GM23338 (cell line): ENCODE results near the gene RIC8A.

ENCODE experiments used
- CREB1 ChIP-seq: fragments of 250-450 bp; sonication (Bioruptor Pico); IDR thresholded peaks from 2 replicates; pipeline ENCODE4 v1.5.0; 2020; ENCODE audit warnings: low read depth, mild to moderate bottlenecking, moderate library complexity
- ETS1 ChIP-seq: IDR thresholded peaks from 2 replicates; pipeline ENCODE4 v1.6.1; 2016; ENCODE audit warnings: antibody characterized with exemption
- EZH2 ChIP-seq: fragments of 200-600 bp; sonication (generic); IDR thresholded peaks from one replicate; pipeline ENCODE4 v1.8.0; 2017; ENCODE audit warnings: antibody characterized with exemption, mild to moderate bottlenecking, low read depth; ENCODE audit not compliant: unreplicated experiment
- EZH2phosphoT487 ChIP-seq: fragments of 200-600 bp; sonication (generic); IDR thresholded peaks from one replicate; pipeline ENCODE4 v1.8.1; 2018; ENCODE audit warnings: antibody characterized with exemption; ENCODE audit not compliant: unreplicated experiment
- JUNB ChIP-seq: IDR thresholded peaks from one replicate; pipeline ENCODE4 v1.6.1; 2016; ENCODE audit warnings: antibody characterized with exemption; ENCODE audit not compliant: unreplicated experiment
- NANOG ChIP-seq: IDR thresholded peaks from 2 replicates; pipeline ENCODE4 v1.6.1; 2016; ENCODE audit warnings: antibody characterized with exemption, borderline replicate concordance
- POLR2AphosphoS5 ChIP-seq: IDR thresholded peaks from 2 replicates; pipeline ENCODE4 v1.6.1; 2016; ENCODE audit warnings: antibody characterized with exemption, low read depth
- REST ChIP-seq: IDR thresholded peaks from one replicate; pipeline ENCODE4 v1.6.1; 2018; ENCODE audit warnings: antibody characterized with exemption; ENCODE audit not compliant: unreplicated experiment
- STAT1 ChIP-seq: IDR thresholded peaks from one replicate; pipeline ENCODE4 v1.6.1; 2016; ENCODE audit warnings: antibody characterized with exemption; ENCODE audit not compliant: unreplicated experiment
- ZNF114 ChIP-seq: fragments of 250-450 bp; sonication (Bioruptor Pico); IDR thresholded peaks from 2 replicates; pipeline ENCODE4 v1.5.0; 2020; ENCODE audit warnings: mild to moderate bottlenecking, moderate library complexity
- TF ChIP-seq, protein P1 (sequence below), 2 experiments: fragments of 200-600 bp in 1 of 2; sonication (generic) in 1 of 2; conservative IDR thresholded peaks; 2 replicates each; pipeline versions ENCODE4 v1.5.1 to v1.6.1; 2016 to 2017; ENCODE audit warnings: antibody characterized with exemption in 2 of 2, low read depth in 2 of 2, mild to moderate bottlenecking in 2 of 2, moderate library complexity in 1 of 2

DNA sequence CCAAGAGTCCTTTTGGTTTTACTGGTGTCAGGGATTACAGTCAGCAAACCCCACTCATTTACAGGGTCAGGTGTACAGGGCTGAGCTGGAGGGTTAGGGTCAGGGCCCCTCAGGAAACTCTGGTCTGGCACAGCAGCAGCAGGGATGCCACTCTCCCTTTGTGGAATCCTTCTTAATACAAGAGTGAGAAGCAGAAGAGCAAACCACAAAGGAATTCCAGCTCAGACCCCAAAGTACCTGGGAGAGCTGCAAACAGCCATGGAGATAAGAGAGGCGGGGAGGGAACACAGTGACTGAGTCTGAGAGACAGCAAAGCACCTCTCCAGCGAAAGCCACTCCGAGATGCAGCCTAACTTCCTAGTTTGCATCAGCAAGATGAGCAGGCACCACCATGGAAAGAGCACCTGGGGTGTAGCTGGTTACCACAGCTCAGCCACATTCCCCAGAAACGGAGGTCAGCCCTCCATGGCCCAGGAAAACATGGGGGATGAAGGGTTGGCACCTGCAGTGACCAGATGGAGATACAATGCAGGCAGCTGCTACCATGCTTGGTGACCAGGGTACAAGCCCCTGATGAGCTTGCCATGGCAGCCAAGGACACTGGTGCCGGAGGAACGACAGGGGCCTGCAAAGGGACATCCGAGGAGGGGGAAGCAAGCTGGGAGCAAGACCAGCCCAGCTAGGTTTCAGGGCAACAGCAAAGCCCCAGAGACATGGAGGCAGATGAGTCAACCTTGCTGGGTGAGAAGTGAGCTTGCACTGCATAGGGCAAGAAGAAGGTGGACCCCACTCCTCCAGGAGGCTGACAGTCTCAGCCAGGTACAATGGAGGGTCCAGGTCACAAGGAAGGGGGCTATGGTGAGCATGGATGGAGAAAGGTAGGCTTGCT is 4.2 kb upstream of the RIC8A start:
- TF ChIP-seq ETS1 (no peak), EZH2phosphoT487 (no peak), EZH2 (no peak), JUNB (no peak), POLR2AphosphoS5 (peak; percentile 6; the same call in 1 of the 2 replicates), REST (no peak), STAT1 (no peak), CREB1 (CRISPR knock-in tag) (no peak), NANOG (no peak), ZNF114 (CRISPR knock-in tag) (no peak)
- TF ChIP-seq, protein P1, sequence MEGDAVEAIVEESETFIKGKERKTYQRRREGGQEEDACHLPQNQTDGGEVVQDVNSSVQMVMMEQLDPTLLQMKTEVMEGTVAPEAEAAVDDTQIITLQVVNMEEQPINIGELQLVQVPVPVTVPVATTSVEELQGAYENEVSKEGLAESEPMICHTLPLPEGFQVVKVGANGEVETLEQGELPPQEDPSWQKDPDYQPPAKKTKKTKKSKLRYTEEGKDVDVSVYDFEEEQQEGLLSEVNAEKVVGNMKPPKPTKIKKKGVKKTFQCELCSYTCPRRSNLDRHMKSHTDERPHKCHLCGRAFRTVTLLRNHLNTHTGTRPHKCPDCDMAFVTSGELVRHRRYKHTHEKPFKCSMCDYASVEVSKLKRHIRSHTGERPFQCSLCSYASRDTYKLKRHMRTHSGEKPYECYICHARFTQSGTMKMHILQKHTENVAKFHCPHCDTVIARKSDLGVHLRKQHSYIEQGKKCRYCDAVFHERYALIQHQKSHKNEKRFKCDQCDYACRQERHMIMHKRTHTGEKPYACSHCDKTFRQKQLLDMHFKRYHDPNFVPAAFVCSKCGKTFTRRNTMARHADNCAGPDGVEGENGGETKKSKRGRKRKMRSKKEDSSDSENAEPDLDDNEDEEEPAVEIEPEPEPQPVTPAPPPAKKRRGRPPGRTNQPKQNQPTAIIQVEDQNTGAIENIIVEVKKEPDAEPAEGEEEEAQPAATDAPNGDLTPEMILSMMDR (conservative IDR thresholded peaks at IDR 0.05; ENCODE audit: low read depth in 2 of 2), result no peak
